H1 (cell line): Measurements from ENCODE around the gene UGT2A2.

Experiments
- CTCF ChIP-seq, 3 experiments: IDR thresholded peaks; 1 replicate in 2 of 3; 2 replicates in 1 of 3; pipeline versions ENCODE4 v1.5.1 to v1.6.1; 2011; ENCODE audit warnings: low read length in 3 of 3, mild to moderate bottlenecking in 3 of 3, inconsistent platforms in 2 of 3, low read depth in 1 of 3, moderate library complexity in 1 of 3; ENCODE audit not compliant: insufficient read depth in 1 of 3; ENCODE audit errors: control extremely low read depth in 1 of 3
- POLR2A ChIP-seq, 2 experiments: IDR thresholded peaks; 1 replicate in 1 of 2; 2 replicates in 1 of 2; pipeline ENCODE4 v1.6.1; 2011; ENCODE audit warnings: low read depth in 2 of 2, low read length in 2 of 2, mild to moderate bottlenecking in 2 of 2; ENCODE audit errors: control extremely low read depth in 1 of 2
- TCF12 ChIP-seq: IDR thresholded peaks from 2 replicates; pipeline ENCODE4 v1.6.1; 2011; ENCODE audit warnings: low read depth, mild to moderate bottlenecking, low read length
- TF ChIP-seq, protein P1 (sequence below): IDR thresholded peaks from 2 replicates; pipeline ENCODE4 v1.6.1; 2012; ENCODE audit warnings: inconsistent platforms

DNA sequence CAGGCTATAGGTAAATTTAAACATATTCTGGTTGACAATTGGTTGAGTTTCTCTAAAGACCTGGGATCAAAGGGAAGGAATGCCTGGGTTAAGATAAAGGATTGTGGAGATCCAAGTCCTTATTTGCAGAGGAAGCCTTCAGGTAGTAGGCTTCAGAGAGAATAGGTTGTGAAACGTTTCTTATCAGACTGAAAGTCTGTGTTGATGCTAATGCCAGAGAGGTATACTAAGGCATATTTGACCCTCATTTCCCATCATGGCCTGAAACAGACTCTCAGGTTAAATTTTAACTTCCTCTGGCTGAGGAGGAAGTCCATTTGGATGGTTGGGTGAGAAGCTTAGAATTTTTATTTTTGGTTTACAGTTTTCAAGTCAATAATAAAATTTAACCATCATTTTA is 48.1 kb downstream of the UGT2A2 start:
- TF ChIP-seq CTCF (IDR thresholded peaks at IDR 0.05; ENCODE audit: control extremely low read depth in 1 of 3, insufficient read depth in 1 of 3, low read depth in 1 of 3, low read length in 3 of 3) (no peak), TCF12 (no peak), POLR2A (IDR thresholded peaks at IDR 0.05; ENCODE audit: control extremely low read depth in 1 of 2, low read depth in 2 of 2, low read length in 2 of 2) (no peak)
- TF ChIP-seq, protein P1, sequence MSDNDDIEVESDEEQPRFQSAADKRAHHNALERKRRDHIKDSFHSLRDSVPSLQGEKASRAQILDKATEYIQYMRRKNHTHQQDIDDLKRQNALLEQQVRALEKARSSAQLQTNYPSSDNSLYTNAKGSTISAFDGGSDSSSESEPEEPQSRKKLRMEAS = no peak
